Neural cell (in vitro differentiated cells): ENCODE results near the gene COL25A1. TPM values are rescaled to one million over a fixed set of nuclear protein-coding genes. Genes with fewer than 3 reads are reported as not detected.
"Not testable (repeated sequence)": the region's sequence is repeated elsewhere in the genome, so short reads cannot be mapped to it uniquely, and the experiment has no call there.

ENCODE experiments used
- H2AFZ ChIP-seq: fragments of 200-600, 300-800 bp; sonication (generic), shearing (Covaris generic); 2 replicates; pipeline ENCODE4 v1.6.0; 2014; ENCODE audit warnings: low read depth, mild to moderate bottlenecking, antibody characterized with exemption, low read length, moderate library complexity
- H3F3A ChIP-seq: fragments of 200-600 bp; shearing (Covaris generic); 2 replicates; pipeline ENCODE4 v1.6.1; 2016; ENCODE audit warnings: mild to moderate bottlenecking, moderate library complexity, mixed read lengths, antibody characterized with exemption, low read length; ENCODE audit not compliant: insufficient read depth, poor library complexity, severe bottlenecking
- H3K27ac ChIP-seq: fragments of 200-600, 300-800 bp; sonication (generic), shearing (Covaris generic); 2 replicates; pipeline ENCODE4 v1.5.1; 2014; ENCODE audit warnings: mild to moderate bottlenecking, low read length, moderate library complexity
- H3K27me3 ChIP-seq: fragments of 300-800, 200-600 bp; sonication (generic), shearing (Covaris generic); 2 replicates; pipeline ENCODE4 v1.6.0; 2014; ENCODE audit warnings: mild to moderate bottlenecking, low read depth, low read length, moderate library complexity; ENCODE audit not compliant: insufficient read depth
- H3K36me3 ChIP-seq: fragments of 300-800, 200-600 bp; sonication (generic), shearing (Covaris generic); 2 replicates; pipeline ENCODE4 v1.5.1; 2014; ENCODE audit warnings: mild to moderate bottlenecking, antibody characterized with exemption, low read length, moderate library complexity; ENCODE audit not compliant: insufficient read depth
- H3K4me2 ChIP-seq: fragments of 300-800, 200-600 bp; sonication (generic), shearing (Covaris generic); 2 replicates; pipeline ENCODE4 v1.6.0; 2014; ENCODE audit warnings: mild to moderate bottlenecking, low read length
- H3K4me3 ChIP-seq: fragments of 300-800, 200-600 bp; sonication (generic), shearing (Covaris generic); 2 replicates; pipeline ENCODE4 v1.5.1; 2014; ENCODE audit warnings: mild to moderate bottlenecking, low read length, moderate library complexity
- H3K79me2 ChIP-seq: fragments of 200-600 bp; shearing (Covaris generic); replicated peaks from 2 replicates; pipeline ENCODE4 v1.6.0; 2014; ENCODE audit warnings: mild to moderate bottlenecking, low read length, moderate library complexity; ENCODE audit not compliant: insufficient read depth
- H3K9ac ChIP-seq: fragments of 300-800, 200-600 bp; sonication (generic), shearing (Covaris generic); 2 replicates; pipeline ENCODE4 v1.6.1; 2016; ENCODE audit warnings: mild to moderate bottlenecking, low read length, mixed read lengths
- H3K9me2 ChIP-seq: fragments of 200-600 bp; shearing (Covaris generic); 2 replicates; pipeline ENCODE4 v1.6.1; 2016; ENCODE audit warnings: mild to moderate bottlenecking, low read length, mixed read lengths; ENCODE audit not compliant: insufficient read depth
- H3K9me3 ChIP-seq: fragments of 200-600, 300-800 bp; sonication (generic), shearing (Covaris generic); 2 replicates; pipeline ENCODE4 v1.6.1; 2016; ENCODE audit warnings: mild to moderate bottlenecking, mixed run types, low read length, moderate library complexity, mixed read lengths
- H4K20me1 ChIP-seq: fragments of 200-600 bp; shearing (Covaris generic); 2 replicates; pipeline ENCODE4 v1.6.1; 2016; ENCODE audit warnings: mild to moderate bottlenecking, mixed run types; ENCODE audit not compliant: insufficient read depth
- EP300 ChIP-seq: fragments of 450-650 bp; conservative IDR thresholded peaks from 2 replicates; pipeline ENCODE4 v1.6.1; 2014; ENCODE audit warnings: antibody characterized with exemption, mild to moderate bottlenecking, moderate library complexity; ENCODE audit not compliant: poor library complexity, severe bottlenecking
- EZH2 ChIP-seq: fragments of 200-600, 300-800 bp; shearing (Covaris generic), sonication (generic); IDR thresholded peaks from 2 replicates; pipeline ENCODE4 v1.6.1; 2014; ENCODE audit warnings: antibody characterized with exemption, low read length, borderline replicate concordance, mild to moderate bottlenecking; ENCODE audit not compliant: insufficient read depth, poor library complexity, severe bottlenecking
- MXI1 ChIP-seq: fragments of 450-650 bp; conservative IDR thresholded peaks from 2 replicates; pipeline ENCODE4 v1.6.1; 2014; ENCODE audit warnings: antibody characterized with exemption, mild to moderate bottlenecking; ENCODE audit not compliant: poor library complexity, severe bottlenecking
- POLR2AphosphoS5 ChIP-seq: IDR thresholded peaks from 2 replicates; pipeline ENCODE4 v1.6.1; 2012
- RAD21 ChIP-seq: fragments of 450-650 bp; conservative IDR thresholded peaks from 2 replicates; pipeline ENCODE4 v1.6.1; 2014; ENCODE audit warnings: antibody characterized with exemption, mild to moderate bottlenecking, moderate library complexity
- SMC3 ChIP-seq: fragments of 450-650 bp; conservative IDR thresholded peaks from 2 replicates; pipeline ENCODE4 v1.6.1; 2014; ENCODE audit warnings: antibody characterized with exemption, mild to moderate bottlenecking, moderate library complexity; ENCODE audit not compliant: poor library complexity
- TAF1 ChIP-seq: IDR thresholded peaks from 2 replicates; pipeline ENCODE4 v1.6.1; 2012; ENCODE audit warnings: low read depth
- polyA plus RNA-seq: library from polyadenylated mRNA; depleted of rRNA; stranded (reverse); fragments of >200 nt; gene quantifications from 2 replicates; pipeline ENCODE4 v1.2.3, GENCODE V29; 2014
- TF ChIP-seq, protein P1 (sequence below): fragments of 450-650 bp; IDR thresholded peaks from 2 replicates; pipeline ENCODE4 v1.5.1; 2014; ENCODE audit warnings: antibody characterized with exemption, mild to moderate bottlenecking, moderate library complexity; ENCODE audit not compliant: poor library complexity, severe bottlenecking
- TF ChIP-seq, protein P2 (sequence below): IDR thresholded peaks from 2 replicates; pipeline ENCODE4 v1.6.1; 2012; ENCODE audit warnings: borderline replicate concordance

The COL25A1 gene
- polyA plus RNA-seq, 1 donor from 2014 or later = 32.3 TPM

DNA sequence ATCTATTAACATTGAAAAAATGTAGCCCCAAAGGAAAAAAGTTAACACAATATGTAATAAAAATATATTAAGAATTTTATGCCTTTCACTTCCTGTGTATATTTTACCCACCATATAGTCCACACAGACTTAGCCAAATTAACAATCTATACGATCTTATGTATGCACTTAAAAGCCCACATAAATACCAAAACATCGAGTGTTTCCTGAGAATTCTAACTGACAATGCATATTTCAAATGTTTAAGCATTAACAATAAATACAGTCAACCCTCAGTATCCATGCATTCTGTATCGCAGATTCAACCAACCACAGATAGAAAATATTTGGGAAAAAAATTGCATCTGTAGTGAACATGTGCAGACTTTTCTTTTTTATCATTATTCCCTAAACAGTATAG, 226.8 kb downstream of the COL25A1 start:
- Histone ChIP-seq H3K9me2 (no peaks in the 10 kb centered on the region), H3F3A (no peaks in the 10 kb centered on the region), H3K4me2 (no peak overlapping the region)

DNA sequence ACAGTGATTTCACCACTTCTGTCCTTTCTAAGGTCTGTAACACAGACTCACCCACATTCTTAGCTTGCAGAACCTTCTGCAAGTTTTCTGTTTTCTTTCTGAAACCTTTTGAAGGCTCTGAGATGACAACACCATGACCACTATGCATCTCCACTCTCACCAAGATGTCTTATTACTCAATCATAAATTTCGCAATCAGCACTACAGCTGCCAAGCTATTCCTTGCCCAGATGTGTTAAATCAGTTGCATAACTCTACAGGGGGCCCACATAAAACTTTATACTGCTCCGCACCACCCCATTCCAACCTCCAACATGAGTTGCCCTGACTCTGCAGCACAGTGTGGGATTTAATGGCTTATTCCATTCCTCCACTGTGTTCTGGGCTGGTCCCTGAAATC, 229.9 kb downstream of the COL25A1 start:
- no peaks in the 10 kb centered on the region for H3F3A ChIP-seq
- H3K36me3 ChIP-seq = no peaks in the 10 kb centered on the region
- no peak overlapping the region for H2AFZ ChIP-seq
- H3K9me2 ChIP-seq = no peaks in the 10 kb centered on the region
- TF ChIP-seq, protein P1, sequence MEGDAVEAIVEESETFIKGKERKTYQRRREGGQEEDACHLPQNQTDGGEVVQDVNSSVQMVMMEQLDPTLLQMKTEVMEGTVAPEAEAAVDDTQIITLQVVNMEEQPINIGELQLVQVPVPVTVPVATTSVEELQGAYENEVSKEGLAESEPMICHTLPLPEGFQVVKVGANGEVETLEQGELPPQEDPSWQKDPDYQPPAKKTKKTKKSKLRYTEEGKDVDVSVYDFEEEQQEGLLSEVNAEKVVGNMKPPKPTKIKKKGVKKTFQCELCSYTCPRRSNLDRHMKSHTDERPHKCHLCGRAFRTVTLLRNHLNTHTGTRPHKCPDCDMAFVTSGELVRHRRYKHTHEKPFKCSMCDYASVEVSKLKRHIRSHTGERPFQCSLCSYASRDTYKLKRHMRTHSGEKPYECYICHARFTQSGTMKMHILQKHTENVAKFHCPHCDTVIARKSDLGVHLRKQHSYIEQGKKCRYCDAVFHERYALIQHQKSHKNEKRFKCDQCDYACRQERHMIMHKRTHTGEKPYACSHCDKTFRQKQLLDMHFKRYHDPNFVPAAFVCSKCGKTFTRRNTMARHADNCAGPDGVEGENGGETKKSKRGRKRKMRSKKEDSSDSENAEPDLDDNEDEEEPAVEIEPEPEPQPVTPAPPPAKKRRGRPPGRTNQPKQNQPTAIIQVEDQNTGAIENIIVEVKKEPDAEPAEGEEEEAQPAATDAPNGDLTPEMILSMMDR = no peak
- no peak for TF ChIP-seq RAD21
- no peak for TF ChIP-seq SMC3
- TF ChIP-seq EZH2 = no peak
- no peak for TF ChIP-seq MXI1
- no peak for TF ChIP-seq TAF1
- H3K4me3 ChIP-seq = no peak overlapping the region
- H3K4me2 ChIP-seq = no peak overlapping the region
- H3K27me3 ChIP-seq = no peaks in the 10 kb centered on the region
- H3K27ac ChIP-seq = no peak overlapping the region
- no peaks in the 10 kb centered on the region for H4K20me1 ChIP-seq
- no peaks in the 10 kb centered on the region for H3K79me2 ChIP-seq
- H3K9ac ChIP-seq = no peak overlapping the region
- no peaks in the 10 kb centered on the region for H3K9me3 ChIP-seq

More for the DNA sequence above, 226.8 kb downstream of the COL25A1 start:
- Histone ChIP-seq H3K27me3 (no peaks in the 10 kb centered on the region), H3K4me3 (no peak overlapping the region), H3K79me2 (no peaks in the 10 kb centered on the region), H3K27ac (no peak overlapping the region), H4K20me1 (no peaks in the 10 kb centered on the region), H3K36me3 (no peaks in the 10 kb centered on the region), H2AFZ (no peak overlapping the region), H3K9me3 (no peaks in the 10 kb centered on the region), H3K9ac (no peak overlapping the region)
- TF ChIP-seq EP300 (no peak), TAF1 (no peak), POLR2AphosphoS5 (no peak), EZH2 (no peak), MXI1 (no peak), RAD21 (no peak), SMC3 (no peak)
- TF ChIP-seq, protein P2, sequence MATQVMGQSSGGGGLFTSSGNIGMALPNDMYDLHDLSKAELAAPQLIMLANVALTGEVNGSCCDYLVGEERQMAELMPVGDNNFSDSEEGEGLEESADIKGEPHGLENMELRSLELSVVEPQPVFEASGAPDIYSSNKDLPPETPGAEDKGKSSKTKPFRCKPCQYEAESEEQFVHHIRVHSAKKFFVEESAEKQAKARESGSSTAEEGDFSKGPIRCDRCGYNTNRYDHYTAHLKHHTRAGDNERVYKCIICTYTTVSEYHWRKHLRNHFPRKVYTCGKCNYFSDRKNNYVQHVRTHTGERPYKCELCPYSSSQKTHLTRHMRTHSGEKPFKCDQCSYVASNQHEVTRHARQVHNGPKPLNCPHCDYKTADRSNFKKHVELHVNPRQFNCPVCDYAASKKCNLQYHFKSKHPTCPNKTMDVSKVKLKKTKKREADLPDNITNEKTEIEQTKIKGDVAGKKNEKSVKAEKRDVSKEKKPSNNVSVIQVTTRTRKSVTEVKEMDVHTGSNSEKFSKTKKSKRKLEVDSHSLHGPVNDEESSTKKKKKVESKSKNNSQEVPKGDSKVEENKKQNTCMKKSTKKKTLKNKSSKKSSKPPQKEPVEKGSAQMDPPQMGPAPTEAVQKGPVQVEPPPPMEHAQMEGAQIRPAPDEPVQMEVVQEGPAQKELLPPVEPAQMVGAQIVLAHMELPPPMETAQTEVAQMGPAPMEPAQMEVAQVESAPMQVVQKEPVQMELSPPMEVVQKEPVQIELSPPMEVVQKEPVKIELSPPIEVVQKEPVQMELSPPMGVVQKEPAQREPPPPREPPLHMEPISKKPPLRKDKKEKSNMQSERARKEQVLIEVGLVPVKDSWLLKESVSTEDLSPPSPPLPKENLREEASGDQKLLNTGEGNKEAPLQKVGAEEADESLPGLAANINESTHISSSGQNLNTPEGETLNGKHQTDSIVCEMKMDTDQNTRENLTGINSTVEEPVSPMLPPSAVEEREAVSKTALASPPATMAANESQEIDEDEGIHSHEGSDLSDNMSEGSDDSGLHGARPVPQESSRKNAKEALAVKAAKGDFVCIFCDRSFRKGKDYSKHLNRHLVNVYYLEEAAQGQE = no peak
- TF ChIP-seq, protein P1 = no peak

DNA sequence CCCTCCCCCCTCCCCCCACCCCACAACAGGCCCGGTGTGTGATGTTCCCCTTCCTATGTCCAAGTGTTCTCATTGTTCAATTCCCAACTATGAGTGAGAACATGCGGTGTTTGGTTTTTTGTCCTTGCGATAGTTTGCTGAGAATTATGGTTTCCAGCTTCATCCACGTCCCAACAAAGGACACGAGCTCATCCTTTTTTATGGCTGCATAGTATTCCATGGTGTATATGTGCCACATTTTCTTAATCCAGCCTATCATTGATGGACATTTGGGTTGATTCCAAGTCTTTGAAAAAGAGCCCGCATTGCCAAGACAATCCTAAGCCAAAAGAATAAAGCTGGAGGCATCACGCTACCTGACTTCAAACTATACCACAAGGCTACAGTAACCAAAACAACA, 231.8 kb downstream of the COL25A1 start:
- not testable (repeated sequence) for H3K27me3 ChIP-seq

More for the DNA sequence above, 231.8 kb downstream of the COL25A1 start:
- H3K9me2 ChIP-seq, H3K4me3 ChIP-seq, H3K9me3 ChIP-seq, H3K9ac ChIP-seq, H4K20me1 ChIP-seq, H2AFZ ChIP-seq, H3K79me2 ChIP-seq, H3K36me3 ChIP-seq, H3F3A ChIP-seq, H3K27ac ChIP-seq, H3K4me2 ChIP-seq: not testable (repeated sequence)
